Measurements from ENCODE around the gene TRPV2. TPM values are rescaled to one million over a fixed set of nuclear protein-coding genes. Genes with fewer than 3 reads are reported as not detected.

The TRPV2 gene
- total RNA-seq, 1 experiment from 2014 or later = 41.8 TPM

Other genes with a start within 250 kb of the TRPV2 start
- 58.9 and 61.2 TPM in 2 replicates for gene NCOR1, start 200.0 kb upstream of the TRPV2 start, total RNA-seq (2014; rRNA removed; shearing (Covaris generic))
- 11.0 and 29.6 TPM in 2 replicates for gene PIGL, start 198.4 kb upstream of the TRPV2 start, total RNA-seq (2014; rRNA removed; shearing (Covaris generic))
- 44.6 and 46.7 TPM in 2 replicates for gene CENPV, start 62.1 kb upstream of the TRPV2 start, total RNA-seq (2014; rRNA removed; shearing (Covaris generic))
- 707 and 741 TPM in 2 replicates for gene UBB, start 34.5 kb upstream of the TRPV2 start, total RNA-seq (2014; rRNA removed; shearing (Covaris generic))
- 0.24 and 0.86 TPM in 2 replicates for gene LRRC75A, start 76.6 kb downstream of the TRPV2 start, total RNA-seq (2014; rRNA removed; shearing (Covaris generic))
- 2.6 and 7.6 TPM in 2 replicates for gene ZNF287, start 153.6 kb downstream of the TRPV2 start, total RNA-seq (2014; rRNA removed; shearing (Covaris generic))
- 3.7 and 3.9 TPM in 2 replicates for gene ZNF624, start 238.3 kb downstream of the TRPV2 start, total RNA-seq (2014; rRNA removed; shearing (Covaris generic))

All from G401 (cell line).